ENCODE measurements around the gene TBKBP1.

Gene TBKBP1

GRCh38 chr17:47664624-47664941 lies 29.4 kb upstream of the TBKBP1 start:
- TF ChIP-seq, protein P1, sequence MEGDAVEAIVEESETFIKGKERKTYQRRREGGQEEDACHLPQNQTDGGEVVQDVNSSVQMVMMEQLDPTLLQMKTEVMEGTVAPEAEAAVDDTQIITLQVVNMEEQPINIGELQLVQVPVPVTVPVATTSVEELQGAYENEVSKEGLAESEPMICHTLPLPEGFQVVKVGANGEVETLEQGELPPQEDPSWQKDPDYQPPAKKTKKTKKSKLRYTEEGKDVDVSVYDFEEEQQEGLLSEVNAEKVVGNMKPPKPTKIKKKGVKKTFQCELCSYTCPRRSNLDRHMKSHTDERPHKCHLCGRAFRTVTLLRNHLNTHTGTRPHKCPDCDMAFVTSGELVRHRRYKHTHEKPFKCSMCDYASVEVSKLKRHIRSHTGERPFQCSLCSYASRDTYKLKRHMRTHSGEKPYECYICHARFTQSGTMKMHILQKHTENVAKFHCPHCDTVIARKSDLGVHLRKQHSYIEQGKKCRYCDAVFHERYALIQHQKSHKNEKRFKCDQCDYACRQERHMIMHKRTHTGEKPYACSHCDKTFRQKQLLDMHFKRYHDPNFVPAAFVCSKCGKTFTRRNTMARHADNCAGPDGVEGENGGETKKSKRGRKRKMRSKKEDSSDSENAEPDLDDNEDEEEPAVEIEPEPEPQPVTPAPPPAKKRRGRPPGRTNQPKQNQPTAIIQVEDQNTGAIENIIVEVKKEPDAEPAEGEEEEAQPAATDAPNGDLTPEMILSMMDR (IDR thresholded peaks at IDR 0.05; ENCODE audit: control insufficient read depth, insufficient read depth, low read depth, low read length, missing control alignments), result no peak
- H3K4me3 ChIP-seq (ENCODE audit: control insufficient read depth, low read depth, low read length), result no peak overlapping the region
- DNase-seq (ENCODE audit: low read depth), result no peak

- TF ChIP-seq, protein P1 (IDR thresholded peaks at IDR 0.05; ENCODE audit: control insufficient read depth, insufficient read depth, low read depth, low read length, missing control alignments), result no peak
- no peak overlapping the region for H3K4me3 ChIP-seq (ENCODE audit: control insufficient read depth, low read depth, low read length)
- DNase-seq (ENCODE audit: low read depth), result peak; percentile 52
Measured at GRCh38 chr17:47665655-47666054, 28.3 kb upstream of the TBKBP1 start.

GRCh38 chr17:47669081-47669480 lies 24.9 kb upstream of the TBKBP1 start:
- no peak for DNase-seq (ENCODE audit: low read depth)
- TF ChIP-seq, protein P1 (IDR thresholded peaks at IDR 0.05; ENCODE audit: control insufficient read depth, insufficient read depth, low read depth, low read length, missing control alignments), result no peak
- H3K4me3 ChIP-seq (ENCODE audit: control insufficient read depth, low read depth, low read length), result no peak overlapping the region

GRCh38 chr17:47670064-47670463 lies 23.9 kb upstream of the TBKBP1 start:
- no peak overlapping the region for H3K4me3 ChIP-seq (ENCODE audit: control insufficient read depth, low read depth, low read length)
- TF ChIP-seq, protein P1 (IDR thresholded peaks at IDR 0.05; ENCODE audit: control insufficient read depth, insufficient read depth, low read depth, low read length, missing control alignments), result no peak
- DNase-seq (ENCODE audit: low read depth), result no peak

DNA sequence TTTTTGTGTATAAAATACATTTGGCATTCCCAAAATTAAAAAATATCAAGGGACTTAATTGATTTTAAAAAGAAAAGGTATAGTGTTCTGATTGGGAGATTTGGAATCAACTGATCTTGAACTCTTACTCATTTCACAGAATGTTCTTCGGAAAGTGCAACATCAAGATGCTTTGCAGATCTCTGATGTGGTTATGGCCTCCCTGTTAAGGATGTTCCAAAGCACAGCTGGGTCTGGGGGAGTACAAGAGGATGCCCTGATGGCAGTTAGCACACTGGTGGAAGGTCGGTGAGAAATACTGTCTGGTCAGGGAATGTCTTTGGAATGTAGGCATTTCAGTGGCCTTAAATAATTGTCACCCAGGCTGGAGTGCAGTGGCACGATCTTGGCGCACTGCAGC lies 19.5 kb upstream of the TBKBP1 start:
- TF ChIP-seq, protein P1 (IDR thresholded peaks at IDR 0.05; ENCODE audit: control insufficient read depth, insufficient read depth, low read depth, low read length, missing control alignments), result no peak
- H3K4me3 ChIP-seq (ENCODE audit: control insufficient read depth, low read depth, low read length), result no peak overlapping the region
- no peak for DNase-seq (ENCODE audit: low read depth)

DNA sequence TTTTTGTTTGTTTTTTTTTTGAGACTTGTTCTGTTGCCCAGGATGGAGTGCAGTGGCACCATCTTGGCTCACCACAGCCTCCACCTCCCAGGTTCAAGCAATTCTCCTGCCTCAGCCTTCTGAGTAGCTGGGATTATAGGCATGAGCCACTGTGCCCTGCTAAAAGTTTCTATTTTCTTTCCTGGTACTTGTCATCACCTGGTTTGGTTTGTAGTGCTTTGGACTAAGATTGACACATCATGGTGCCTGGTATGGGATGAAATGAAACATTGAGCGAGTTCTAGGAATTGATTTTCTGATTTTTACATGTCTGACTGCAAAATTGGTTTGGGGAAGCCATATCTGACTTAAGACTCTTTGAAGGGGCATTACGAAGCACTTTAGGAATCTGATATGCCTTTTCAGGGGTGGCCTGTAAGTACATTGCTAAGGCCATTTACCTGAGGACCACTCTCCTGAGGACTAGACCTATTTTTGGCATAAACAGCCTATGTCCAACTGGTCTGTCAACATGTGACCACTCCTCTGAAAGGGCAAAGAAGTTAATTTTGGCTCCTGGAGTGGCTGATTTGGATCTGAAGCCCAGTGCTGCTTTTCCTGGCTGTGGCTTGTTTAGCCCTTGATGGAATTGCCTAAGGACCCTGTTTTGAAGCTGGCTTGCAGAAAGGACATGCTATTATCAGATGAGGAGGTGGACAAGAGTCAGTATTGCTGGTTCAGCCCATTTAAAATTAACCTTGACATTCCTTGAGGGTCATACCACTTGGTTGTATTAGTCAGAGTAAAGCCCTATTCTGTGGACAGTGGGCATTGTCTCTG lies 18.4 kb upstream of the TBKBP1 start:
- no peak overlapping the region for H3K4me3 ChIP-seq (ENCODE audit: control insufficient read depth, low read depth, low read length)
- DNase-seq (ENCODE audit: low read depth), result no peak
- TF ChIP-seq, protein P1 (IDR thresholded peaks at IDR 0.05; ENCODE audit: control insufficient read depth, insufficient read depth, low read depth, low read length, missing control alignments), result no peak

DNA sequence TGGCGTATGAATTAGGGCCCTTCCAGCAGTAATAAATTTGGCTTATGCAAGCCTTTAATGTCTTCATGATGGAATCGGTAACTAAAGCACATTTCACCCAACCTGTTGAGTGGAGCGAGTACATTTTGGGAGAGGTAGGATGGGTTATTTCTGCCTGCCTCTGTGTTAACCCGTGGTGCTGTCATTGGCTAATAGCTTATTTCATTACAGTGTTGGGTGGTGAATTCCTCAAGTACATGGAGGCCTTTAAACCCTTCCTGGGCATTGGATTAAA lies 17.8 kb upstream of the TBKBP1 start:
- H3K4me3 ChIP-seq (ENCODE audit: control insufficient read depth, low read depth, low read length), result no peak overlapping the region

More for the DNA sequence above, 17.8 kb upstream of the TBKBP1 start:
- DNase-seq (ENCODE audit: low read depth), result no peak
- TF ChIP-seq, protein P1 (IDR thresholded peaks at IDR 0.05; ENCODE audit: control insufficient read depth, insufficient read depth, low read depth, low read length, missing control alignments), result no peak
